Measurements from ENCODE around the gene HNF1A. TPM values are rescaled to one million over a fixed set of nuclear protein-coding genes. Genes with fewer than 3 reads are reported as not detected.

HNF1A gene
- total RNA-seq, 1 donor from 2014 or later: not detected

- no peaks in the 10 kb centered on the region for H3K27me3 Mint-ChIP-seq (ENCODE audit: unreplicated experiment)
- no peaks in the 10 kb centered on the region for H3K4me1 Mint-ChIP-seq (ENCODE audit: unreplicated experiment)
- H3K27ac Mint-ChIP-seq (ENCODE audit: unreplicated experiment): no peak overlapping the region
- H3K36me3 Mint-ChIP-seq (ENCODE audit: low read depth, unreplicated experiment): no peaks in the 10 kb centered on the region
- H3K4me3 Mint-ChIP-seq (ENCODE audit: unreplicated experiment): no peak overlapping the region
- DNase-seq (ENCODE audit: low spot score): no peak
- TF ChIP-seq, protein P1, sequence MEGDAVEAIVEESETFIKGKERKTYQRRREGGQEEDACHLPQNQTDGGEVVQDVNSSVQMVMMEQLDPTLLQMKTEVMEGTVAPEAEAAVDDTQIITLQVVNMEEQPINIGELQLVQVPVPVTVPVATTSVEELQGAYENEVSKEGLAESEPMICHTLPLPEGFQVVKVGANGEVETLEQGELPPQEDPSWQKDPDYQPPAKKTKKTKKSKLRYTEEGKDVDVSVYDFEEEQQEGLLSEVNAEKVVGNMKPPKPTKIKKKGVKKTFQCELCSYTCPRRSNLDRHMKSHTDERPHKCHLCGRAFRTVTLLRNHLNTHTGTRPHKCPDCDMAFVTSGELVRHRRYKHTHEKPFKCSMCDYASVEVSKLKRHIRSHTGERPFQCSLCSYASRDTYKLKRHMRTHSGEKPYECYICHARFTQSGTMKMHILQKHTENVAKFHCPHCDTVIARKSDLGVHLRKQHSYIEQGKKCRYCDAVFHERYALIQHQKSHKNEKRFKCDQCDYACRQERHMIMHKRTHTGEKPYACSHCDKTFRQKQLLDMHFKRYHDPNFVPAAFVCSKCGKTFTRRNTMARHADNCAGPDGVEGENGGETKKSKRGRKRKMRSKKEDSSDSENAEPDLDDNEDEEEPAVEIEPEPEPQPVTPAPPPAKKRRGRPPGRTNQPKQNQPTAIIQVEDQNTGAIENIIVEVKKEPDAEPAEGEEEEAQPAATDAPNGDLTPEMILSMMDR (IDR thresholded peaks at IDR 0.05; ENCODE audit: unreplicated experiment): no peak
- H3K9me3 Mint-ChIP-seq (ENCODE audit: unreplicated experiment): no peaks in the 10 kb centered on the region
Measured at GRCh38 chr12:121022713-121023112, 44.4 kb downstream of the HNF1A start.

GRCh38 chr12:121023799-121024198 lies 45.5 kb downstream of the HNF1A start:
- TF ChIP-seq, protein P1 (IDR thresholded peaks at IDR 0.05; ENCODE audit: unreplicated experiment): no peak
- Mint-ChIP-seq H3K9me3 (ENCODE audit: unreplicated experiment) (no peaks in the 10 kb centered on the region), H3K4me1 (ENCODE audit: unreplicated experiment) (peaks cover 3% of the 10 kb centered on the region), H3K27me3 (ENCODE audit: unreplicated experiment) (no peaks in the 10 kb centered on the region), H3K4me3 (ENCODE audit: unreplicated experiment) (no peak overlapping the region), H3K27ac (ENCODE audit: unreplicated experiment) (no peak overlapping the region), H3K36me3 (ENCODE audit: low read depth, unreplicated experiment) (no peaks in the 10 kb centered on the region)
- DNase-seq (ENCODE audit: low spot score): no peak

DNA sequence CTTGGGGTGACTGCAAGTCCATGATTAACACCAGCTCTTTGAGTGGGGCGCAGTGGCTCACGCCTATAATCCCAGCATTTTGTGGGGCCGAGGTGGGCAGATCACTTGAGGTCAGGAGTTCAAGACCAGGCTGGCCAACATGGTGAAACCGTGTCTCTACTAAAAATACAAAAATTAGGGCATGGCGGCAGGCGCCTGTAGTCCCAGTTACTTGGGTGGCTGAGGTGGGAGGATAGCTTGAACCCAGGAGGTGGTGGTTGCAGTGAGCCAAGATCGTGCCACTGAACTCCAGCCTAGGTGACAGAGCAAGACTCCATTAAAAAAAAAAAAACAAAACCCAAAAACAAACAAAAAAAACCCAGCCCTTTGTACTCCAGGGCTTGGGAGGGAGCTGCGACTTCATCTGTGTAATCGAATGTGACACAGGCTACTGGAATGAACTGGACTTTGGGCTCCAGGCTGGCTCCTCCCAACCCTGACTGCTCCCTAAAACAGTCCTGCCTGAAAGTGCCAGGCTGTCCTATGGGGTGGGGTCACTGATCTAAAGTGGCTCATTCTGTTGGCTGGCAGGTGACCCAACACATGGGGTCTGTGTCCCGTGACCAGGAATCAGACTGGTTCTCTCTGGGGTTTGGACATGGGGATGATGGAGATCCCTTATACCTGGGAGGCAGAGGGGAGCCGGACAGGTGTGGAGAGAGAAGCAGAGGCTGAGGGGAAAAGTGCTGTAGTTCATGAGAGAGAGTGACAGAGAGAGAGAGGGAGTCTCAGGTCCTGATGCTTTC lies 47.3 kb downstream of the HNF1A start:
- no peaks in the 10 kb centered on the region for H3K9me3 Mint-ChIP-seq (ENCODE audit: unreplicated experiment)
- TF ChIP-seq, protein P1 (IDR thresholded peaks at IDR 0.05; ENCODE audit: unreplicated experiment): no peak
- no peak overlapping the region for H3K27ac Mint-ChIP-seq (ENCODE audit: unreplicated experiment)
- no peak for DNase-seq (ENCODE audit: low spot score)
- no peaks in the 10 kb centered on the region for H3K36me3 Mint-ChIP-seq (ENCODE audit: low read depth, unreplicated experiment)
- H3K27me3 Mint-ChIP-seq (ENCODE audit: unreplicated experiment): no peaks in the 10 kb centered on the region
- no peak overlapping the region for H3K4me3 Mint-ChIP-seq (ENCODE audit: unreplicated experiment)
- H3K4me1 Mint-ChIP-seq (ENCODE audit: unreplicated experiment): peaks cover 3% of the 10 kb centered on the region

GRCh38 chr12:121026274-121027045 lies 48.1 kb downstream of the HNF1A start:
- no peaks in the 10 kb centered on the region for H3K27me3 Mint-ChIP-seq (ENCODE audit: unreplicated experiment)
- TF ChIP-seq, protein P1 (IDR thresholded peaks at IDR 0.05; ENCODE audit: unreplicated experiment): no peak
- H3K27ac Mint-ChIP-seq (ENCODE audit: unreplicated experiment): no peak overlapping the region
- no peaks in the 10 kb centered on the region for H3K9me3 Mint-ChIP-seq (ENCODE audit: unreplicated experiment)
- DNase-seq (ENCODE audit: low spot score): no peak
- peaks cover 3% of the 10 kb centered on the region for H3K4me1 Mint-ChIP-seq (ENCODE audit: unreplicated experiment)
- H3K36me3 Mint-ChIP-seq (ENCODE audit: low read depth, unreplicated experiment): no peaks in the 10 kb centered on the region
- no peak overlapping the region for H3K4me3 Mint-ChIP-seq (ENCODE audit: unreplicated experiment)
